DOHH2 (cell line): ENCODE data around the gene PRKCD.

Experiments used
- H3F3A ChIP-seq: fragments of 200-600 bp; sonication (generic), shearing (Covaris generic); 2 replicates; pipeline ENCODE4 v1.6.0; 2016; ENCODE audit warnings: antibody characterized with exemption, mild to moderate bottlenecking; ENCODE audit not compliant: control insufficient read depth, insufficient read depth
- H3K27ac ChIP-seq: fragments of 200-600 bp; sonication (generic); 2 replicates; pipeline ENCODE4 v1.5.1; 2014; ENCODE audit warnings: low read depth, mild to moderate bottlenecking, low read length, moderate library complexity
- H3K27me3 ChIP-seq: fragments of 200-600 bp; sonication (generic); 2 replicates; pipeline ENCODE4 v1.6.1; 2014; ENCODE audit warnings: mild to moderate bottlenecking, low read length, mixed read lengths; ENCODE audit not compliant: control insufficient read depth
- H3K36me3 ChIP-seq: fragments of 200-600 bp; sonication (generic); 2 replicates; pipeline ENCODE4 v1.6.1; 2014; ENCODE audit warnings: mild to moderate bottlenecking, low read length, moderate library complexity, mixed read lengths; ENCODE audit not compliant: control insufficient read depth
- H3K4me1 ChIP-seq: fragments of 200-600 bp; sonication (generic); 2 replicates; pipeline ENCODE4 v1.6.1; 2014; ENCODE audit warnings: mild to moderate bottlenecking, low read length, mixed read lengths; ENCODE audit not compliant: control insufficient read depth
- H3K4me2 ChIP-seq: fragments of 200-600 bp; sonication (generic); 2 replicates; pipeline ENCODE4 v1.6.0; 2014; ENCODE audit warnings: mild to moderate bottlenecking, low read length, moderate library complexity
- H3K4me3 ChIP-seq: fragments of 200-600 bp; sonication (generic); 2 replicates; pipeline ENCODE4 v1.5.1; 2014; ENCODE audit warnings: mild to moderate bottlenecking, low read length, mixed read lengths
- H3K79me2 ChIP-seq: fragments of 200-600 bp; sonication (generic); 2 replicates; pipeline ENCODE4 v1.6.1; 2014; ENCODE audit warnings: mild to moderate bottlenecking, low read length, mixed read lengths; ENCODE audit not compliant: control insufficient read depth
- H3K9me2 ChIP-seq: fragments of 200-600 bp; sonication (generic); replicated peaks from 2 replicates; pipeline ENCODE4 v1.6.1; 2014; ENCODE audit warnings: mild to moderate bottlenecking, low read length, mixed read lengths; ENCODE audit not compliant: control insufficient read depth
- H3K9me3 ChIP-seq: fragments of 200-600 bp; sonication (generic); 2 replicates; pipeline ENCODE4 v1.6.1; 2014; ENCODE audit warnings: antibody characterized with exemption, low read length, mixed read lengths; ENCODE audit not compliant: control insufficient read depth, insufficient read depth
- H4K20me1 ChIP-seq: fragments of 200-600 bp; sonication (generic); 2 replicates; pipeline ENCODE4 v1.6.0; 2014; ENCODE audit warnings: low read depth, mild to moderate bottlenecking, antibody characterized with exemption, low read length, moderate library complexity; ENCODE audit not compliant: control insufficient read depth, insufficient read depth
- EZH2phosphoT487 ChIP-seq: fragments of 200-600 bp; sonication (generic); IDR thresholded peaks from 2 replicates; pipeline ENCODE4 v1.6.1; 2017; ENCODE audit warnings: borderline replicate concordance, mild to moderate bottlenecking, antibody characterized with exemption, low read length, moderate library complexity, mixed read lengths
- TF ChIP-seq, protein P1 (sequence below): fragments of 200-600 bp; sonication (generic); IDR thresholded peaks from one replicate; pipeline ENCODE4 v1.5.1; 2014; ENCODE audit warnings: antibody characterized with exemption, mild to moderate bottlenecking, low read depth, low read length; ENCODE audit not compliant: poor library complexity, severe bottlenecking

The PRKCD gene

DNA sequence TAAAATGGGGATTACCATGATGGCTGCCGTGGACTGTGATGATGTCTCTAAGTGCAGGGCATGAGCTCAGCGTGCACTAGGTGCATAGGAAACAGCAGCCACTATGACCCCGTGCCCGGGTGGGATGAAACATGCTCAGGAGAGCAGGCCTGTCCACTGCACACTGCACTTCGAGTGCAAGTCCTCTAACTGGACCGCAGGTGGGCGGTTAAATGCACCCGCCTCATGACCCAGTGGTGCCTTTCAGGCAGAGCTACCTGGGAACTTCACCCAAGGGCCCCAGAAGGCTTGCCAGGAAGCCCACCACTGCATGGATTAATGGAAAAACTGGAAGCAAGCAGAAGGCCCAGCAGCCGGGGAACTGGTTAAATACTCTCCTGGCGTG lies 34.0 kb downstream of the PRKCD start:
- no peak overlapping the region for H3K4me3 ChIP-seq
- H3K79me2 ChIP-seq: peaks cover 41% of the 10 kb centered on the region
- H3K4me2 ChIP-seq: no peak overlapping the region
- no peaks in the 10 kb centered on the region for H4K20me1 ChIP-seq
- peaks cover 92% of the 10 kb centered on the region for H3K4me1 ChIP-seq
- no peaks in the 10 kb centered on the region for H3K27me3 ChIP-seq
- H3K36me3 ChIP-seq: peaks cover 63% of the 10 kb centered on the region
- H3K9me3 ChIP-seq: no peaks in the 10 kb centered on the region
- H3F3A ChIP-seq: peaks cover 34% of the 10 kb centered on the region
- TF ChIP-seq, protein P1, sequence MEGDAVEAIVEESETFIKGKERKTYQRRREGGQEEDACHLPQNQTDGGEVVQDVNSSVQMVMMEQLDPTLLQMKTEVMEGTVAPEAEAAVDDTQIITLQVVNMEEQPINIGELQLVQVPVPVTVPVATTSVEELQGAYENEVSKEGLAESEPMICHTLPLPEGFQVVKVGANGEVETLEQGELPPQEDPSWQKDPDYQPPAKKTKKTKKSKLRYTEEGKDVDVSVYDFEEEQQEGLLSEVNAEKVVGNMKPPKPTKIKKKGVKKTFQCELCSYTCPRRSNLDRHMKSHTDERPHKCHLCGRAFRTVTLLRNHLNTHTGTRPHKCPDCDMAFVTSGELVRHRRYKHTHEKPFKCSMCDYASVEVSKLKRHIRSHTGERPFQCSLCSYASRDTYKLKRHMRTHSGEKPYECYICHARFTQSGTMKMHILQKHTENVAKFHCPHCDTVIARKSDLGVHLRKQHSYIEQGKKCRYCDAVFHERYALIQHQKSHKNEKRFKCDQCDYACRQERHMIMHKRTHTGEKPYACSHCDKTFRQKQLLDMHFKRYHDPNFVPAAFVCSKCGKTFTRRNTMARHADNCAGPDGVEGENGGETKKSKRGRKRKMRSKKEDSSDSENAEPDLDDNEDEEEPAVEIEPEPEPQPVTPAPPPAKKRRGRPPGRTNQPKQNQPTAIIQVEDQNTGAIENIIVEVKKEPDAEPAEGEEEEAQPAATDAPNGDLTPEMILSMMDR: no peak
- TF ChIP-seq EZH2phosphoT487: no peak
- H3K27ac ChIP-seq: no peak overlapping the region
- H3K9me2 ChIP-seq: no peaks in the 10 kb centered on the region

DNA sequence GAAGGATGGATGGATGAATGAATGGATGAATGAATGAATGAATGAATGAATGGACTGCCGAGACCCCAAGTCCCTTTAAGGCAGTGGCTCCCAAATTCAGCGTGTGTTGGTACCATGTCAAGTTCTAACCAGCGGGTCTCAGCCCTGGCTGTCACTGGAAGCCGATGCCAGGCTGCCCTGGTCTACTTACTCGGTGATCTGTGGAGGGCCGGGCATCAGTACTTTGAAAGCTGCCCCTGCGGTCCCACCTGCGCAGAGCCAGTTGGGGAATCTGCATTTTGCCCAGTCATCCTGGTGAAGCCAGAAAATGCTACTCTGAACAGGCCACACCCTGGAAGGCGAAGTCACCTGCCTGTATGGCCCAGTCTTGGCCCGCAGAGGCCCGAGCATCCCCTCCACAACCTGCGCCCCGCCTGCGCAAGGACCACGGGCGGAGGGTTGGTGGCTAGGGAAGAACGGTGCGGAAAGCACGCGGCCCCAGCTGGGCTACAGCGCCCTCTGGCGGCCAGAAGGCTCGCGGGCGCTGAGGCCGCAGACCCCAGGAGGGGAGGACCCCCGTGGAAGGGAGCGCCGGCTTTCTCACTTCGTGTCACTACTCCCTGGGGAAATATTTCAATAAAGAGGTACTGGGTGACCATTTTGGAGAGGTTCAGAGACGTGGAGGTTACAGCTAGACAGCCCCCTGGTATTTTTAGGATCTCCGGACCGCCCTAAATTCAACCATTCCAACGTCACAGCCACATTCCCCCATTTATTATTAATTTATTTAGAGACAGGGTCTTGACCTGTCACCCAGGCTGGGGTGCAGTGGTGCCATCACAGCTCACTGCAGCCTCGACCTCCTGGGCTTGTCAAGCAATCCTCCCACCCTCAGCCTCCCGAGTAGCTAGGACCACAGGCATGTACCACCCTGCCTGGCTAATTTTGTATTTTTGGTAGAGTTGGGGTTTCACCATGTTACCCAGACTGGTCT lies 34.9 kb downstream of the PRKCD start:
- H3K4me1 ChIP-seq: peaks cover 87% of the 10 kb centered on the region
- H3F3A ChIP-seq: peaks cover 26% of the 10 kb centered on the region
- H3K27ac ChIP-seq: peak overlapping the region; percentile 65
- H3K9me3 ChIP-seq: no peaks in the 10 kb centered on the region
- H3K27me3 ChIP-seq: no peaks in the 10 kb centered on the region
- H3K4me3 ChIP-seq: peak overlapping the region; percentile 62
- peak overlapping the region; percentile 74 for H3K4me2 ChIP-seq
- H3K79me2 ChIP-seq: peaks cover 49% of the 10 kb centered on the region
- no peaks in the 10 kb centered on the region for H3K9me2 ChIP-seq
- H3K36me3 ChIP-seq: peaks cover 63% of the 10 kb centered on the region
- TF ChIP-seq, protein P1: peak; percentile 99
- no peak for TF ChIP-seq EZH2phosphoT487
- no peaks in the 10 kb centered on the region for H4K20me1 ChIP-seq

DNA sequence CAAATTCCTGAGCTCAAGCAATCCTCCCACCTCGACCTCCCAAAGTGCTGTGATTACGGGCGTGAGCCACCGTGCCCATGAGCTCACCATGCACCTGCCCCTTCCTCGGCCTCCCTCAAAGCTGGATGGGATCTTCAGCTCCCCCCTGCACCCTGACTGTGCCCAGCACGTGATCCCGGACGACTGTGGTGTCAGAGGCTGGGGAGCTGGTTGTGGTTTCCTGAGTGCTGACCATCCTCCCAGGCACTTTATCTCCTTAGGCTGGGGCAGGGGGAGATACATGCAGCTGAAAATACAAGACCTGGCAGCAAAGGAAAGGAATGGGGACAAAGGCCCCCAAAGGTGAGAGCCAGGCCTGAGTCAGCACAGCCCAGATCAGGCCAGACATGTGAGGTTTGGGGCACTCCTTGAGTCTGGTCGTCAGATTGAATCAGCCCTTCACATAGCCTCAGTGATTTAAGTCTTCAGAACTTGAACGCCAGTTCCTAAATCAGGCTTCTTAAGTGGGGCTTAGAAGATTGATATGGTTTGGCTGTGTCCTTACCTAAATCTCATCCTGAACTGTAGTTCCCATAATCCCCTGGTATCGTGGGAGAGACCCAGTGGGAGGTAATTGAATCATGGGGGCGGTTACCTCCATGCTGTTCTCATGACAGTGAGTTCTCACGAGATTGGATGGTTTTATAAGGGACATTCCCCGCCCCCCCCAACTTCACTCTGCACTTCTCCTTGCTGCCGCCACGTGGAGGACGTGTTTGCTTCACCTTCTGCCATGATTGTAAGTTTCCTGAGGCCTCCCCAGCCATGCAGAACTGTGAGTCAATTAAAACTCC lies 35.8 kb downstream of the PRKCD start:
- H3K27me3 ChIP-seq: no peaks in the 10 kb centered on the region
- TF ChIP-seq, protein P1: peak; percentile 24
- TF ChIP-seq EZH2phosphoT487: no peak
- H3K27ac ChIP-seq: peak overlapping the region; percentile 65
- peak overlapping the region; percentile 74 for H3K4me2 ChIP-seq
- H4K20me1 ChIP-seq: no peaks in the 10 kb centered on the region
- H3K79me2 ChIP-seq: peaks cover 57% of the 10 kb centered on the region
- peak overlapping the region; percentile 62 for H3K4me3 ChIP-seq
- peaks cover 62% of the 10 kb centered on the region for H3K36me3 ChIP-seq
- H3K9me2 ChIP-seq: no peaks in the 10 kb centered on the region
- H3K9me3 ChIP-seq: no peaks in the 10 kb centered on the region
- peaks cover 19% of the 10 kb centered on the region for H3F3A ChIP-seq
- H3K4me1 ChIP-seq: peaks cover 79% of the 10 kb centered on the region
